BE2C (cell line): ENCODE data around the gene FOXQ1.

Experiments used
- DNase-seq: peaks from one replicate; pipeline ENCODE4 v3.0.0-alpha.2; 2020
- H3K27me3 ChIP-seq: fragments of 250-450 bp; sonication (Bioruptor Pico); 2 replicates; pipeline ENCODE4 v1.5.1; 2020; ENCODE audit warnings: mild to moderate bottlenecking
- H3K36me3 ChIP-seq: fragments of 250-450 bp; sonication (Bioruptor Pico); 2 replicates; pipeline ENCODE4 v1.5.1; 2020; ENCODE audit warnings: mild to moderate bottlenecking
- H3K4me1 ChIP-seq: fragments of 250-450 bp; sonication (Bioruptor Pico); 2 replicates; pipeline ENCODE4 v1.5.1; 2020
- H3K4me3 ChIP-seq: 2 replicates; pipeline ENCODE4 v1.5.1; 2011; ENCODE audit warnings: low read depth, low read length
- H3K9me3 ChIP-seq: fragments of 250-450 bp; sonication (Bioruptor Pico); 2 replicates; pipeline ENCODE4 v1.5.1; 2020
- TF ChIP-seq, protein P1 (sequence below): IDR thresholded peaks from 2 replicates; pipeline ENCODE4 v1.5.1; 2012; ENCODE audit warnings: mild to moderate bottlenecking, low read depth, low read length

Gene FOXQ1

DNA sequence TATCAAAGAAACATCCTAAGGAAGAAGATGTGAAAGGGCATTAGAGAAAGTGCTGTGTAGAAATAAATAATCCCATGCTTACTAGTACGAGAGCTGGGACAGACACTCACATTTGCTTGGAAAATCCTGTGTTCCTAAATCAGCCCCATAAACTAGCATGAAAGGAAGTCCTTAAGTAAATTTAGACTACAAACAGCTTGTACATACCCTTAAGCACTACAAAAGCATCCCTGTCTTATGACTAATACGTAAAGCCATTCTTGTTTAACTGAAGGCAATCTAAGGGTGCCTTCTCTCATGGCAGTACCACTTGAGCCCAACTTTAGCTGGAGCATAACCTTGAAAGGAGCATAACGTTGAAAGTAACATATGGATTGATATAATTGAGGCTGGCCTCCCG, 15.4 kb upstream of the FOXQ1 start:
- Histone ChIP-seq H3K4me3 (no peak overlapping the region), H3K4me1 (no peaks in the 10 kb centered on the region), H3K36me3 (no peaks in the 10 kb centered on the region), H3K27me3 (no peaks in the 10 kb centered on the region), H3K9me3 (no peaks in the 10 kb centered on the region)
- TF ChIP-seq, protein P1, sequence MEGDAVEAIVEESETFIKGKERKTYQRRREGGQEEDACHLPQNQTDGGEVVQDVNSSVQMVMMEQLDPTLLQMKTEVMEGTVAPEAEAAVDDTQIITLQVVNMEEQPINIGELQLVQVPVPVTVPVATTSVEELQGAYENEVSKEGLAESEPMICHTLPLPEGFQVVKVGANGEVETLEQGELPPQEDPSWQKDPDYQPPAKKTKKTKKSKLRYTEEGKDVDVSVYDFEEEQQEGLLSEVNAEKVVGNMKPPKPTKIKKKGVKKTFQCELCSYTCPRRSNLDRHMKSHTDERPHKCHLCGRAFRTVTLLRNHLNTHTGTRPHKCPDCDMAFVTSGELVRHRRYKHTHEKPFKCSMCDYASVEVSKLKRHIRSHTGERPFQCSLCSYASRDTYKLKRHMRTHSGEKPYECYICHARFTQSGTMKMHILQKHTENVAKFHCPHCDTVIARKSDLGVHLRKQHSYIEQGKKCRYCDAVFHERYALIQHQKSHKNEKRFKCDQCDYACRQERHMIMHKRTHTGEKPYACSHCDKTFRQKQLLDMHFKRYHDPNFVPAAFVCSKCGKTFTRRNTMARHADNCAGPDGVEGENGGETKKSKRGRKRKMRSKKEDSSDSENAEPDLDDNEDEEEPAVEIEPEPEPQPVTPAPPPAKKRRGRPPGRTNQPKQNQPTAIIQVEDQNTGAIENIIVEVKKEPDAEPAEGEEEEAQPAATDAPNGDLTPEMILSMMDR, result no peak
- no peak for DNase-seq

DNA sequence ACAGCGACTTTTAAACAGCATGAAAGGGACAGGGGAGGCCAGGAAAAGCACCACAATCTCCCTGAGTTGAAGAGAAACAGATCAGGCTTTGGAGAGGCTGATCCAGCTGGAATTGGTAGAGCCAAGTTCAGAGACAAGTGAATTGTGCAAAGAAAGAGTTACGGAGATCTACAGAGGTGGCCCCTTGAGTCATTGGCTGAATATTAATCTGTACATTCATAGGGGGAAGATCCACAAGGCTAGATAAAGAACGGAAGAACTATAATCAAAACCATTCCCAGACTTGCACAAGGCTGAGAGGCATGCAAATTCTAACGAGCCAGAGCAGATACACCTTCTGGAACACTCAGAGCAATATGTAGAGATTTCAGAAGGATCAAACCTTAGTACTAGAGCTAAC, 14.2 kb upstream of the FOXQ1 start:
- DNase-seq, result no peak
- H3K36me3 ChIP-seq, result no peaks in the 10 kb centered on the region
- no peaks in the 10 kb centered on the region for H3K4me1 ChIP-seq
- TF ChIP-seq, protein P1, result no peak
- H3K27me3 ChIP-seq, result no peaks in the 10 kb centered on the region
- H3K9me3 ChIP-seq, result no peaks in the 10 kb centered on the region
- H3K4me3 ChIP-seq, result no peak overlapping the region

DNA sequence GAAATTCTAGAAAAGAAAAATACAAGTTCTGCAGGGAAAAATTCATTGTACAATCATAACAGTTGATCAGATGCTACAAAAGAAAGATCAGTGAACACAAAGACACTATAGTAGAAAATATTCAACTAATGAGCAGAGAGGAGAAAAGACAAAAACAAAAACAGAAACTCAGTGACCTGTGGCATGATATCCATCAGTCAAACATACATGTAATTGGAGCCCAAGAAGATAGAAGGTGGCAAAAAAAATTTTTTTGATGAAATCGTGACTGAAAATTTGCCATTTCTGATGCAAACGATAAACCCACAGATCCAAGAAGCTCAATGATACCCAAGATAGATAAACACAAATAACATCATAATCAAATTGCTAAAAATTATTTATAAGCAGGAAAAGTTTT, 13.1 kb upstream of the FOXQ1 start:
- TF ChIP-seq, protein P1, result no peak
- no peaks in the 10 kb centered on the region for H3K9me3 ChIP-seq

DNA sequence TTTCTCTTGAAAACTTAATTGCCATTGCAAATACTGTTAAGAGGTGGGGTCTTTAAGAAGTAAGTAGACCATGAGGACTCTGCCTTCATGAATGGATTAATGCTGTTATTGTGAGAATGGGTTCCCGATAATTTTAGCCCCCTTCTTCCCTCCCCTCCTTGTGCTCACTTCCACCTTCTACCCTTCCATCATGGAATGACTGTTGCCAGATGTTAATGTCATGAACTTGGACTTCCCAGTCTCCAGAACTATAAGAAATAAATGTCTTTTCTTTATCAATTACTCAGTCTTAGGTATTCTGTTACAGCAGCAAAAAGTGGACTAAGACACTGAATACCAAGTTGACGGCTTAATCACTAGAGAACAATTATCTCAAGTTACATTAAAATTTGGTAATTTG, 5.8 kb upstream of the FOXQ1 start:
- DNase-seq, result no peak
- H3K27me3 ChIP-seq, result peaks cover 29% of the 10 kb centered on the region
- no peaks in the 10 kb centered on the region for H3K36me3 ChIP-seq
- no peaks in the 10 kb centered on the region for H3K4me1 ChIP-seq
- TF ChIP-seq, protein P1, result no peak
- no peak overlapping the region for H3K4me3 ChIP-seq
- H3K9me3 ChIP-seq, result no peaks in the 10 kb centered on the region

More for the DNA sequence above, 13.1 kb upstream of the FOXQ1 start:
- Histone ChIP-seq H3K4me3 (no peak overlapping the region), H3K36me3 (no peaks in the 10 kb centered on the region), H3K27me3 (no peaks in the 10 kb centered on the region), H3K4me1 (no peaks in the 10 kb centered on the region)
- DNase-seq, result no peak

DNA sequence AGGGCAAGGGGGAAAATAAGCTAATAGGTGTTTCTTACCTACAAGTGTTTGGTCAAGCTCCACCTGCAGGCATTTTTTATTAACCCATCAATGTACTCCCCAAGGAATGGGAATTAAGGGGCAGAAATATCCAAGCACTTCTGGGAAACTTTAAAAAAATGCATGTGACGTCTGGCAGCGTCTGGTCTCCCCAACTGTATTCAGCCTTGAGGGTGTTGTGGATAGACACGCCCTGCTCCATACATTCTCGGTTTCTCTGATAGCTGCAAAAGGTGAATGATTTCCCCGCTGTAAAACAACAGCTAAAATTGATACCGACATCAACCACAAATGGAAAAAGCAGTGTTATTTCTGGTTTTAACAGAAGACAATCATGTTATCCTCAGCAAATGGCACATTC, 2.5 kb upstream of the FOXQ1 start:
- H3K4me1 ChIP-seq, result no peaks in the 10 kb centered on the region
- no peaks in the 10 kb centered on the region for H3K36me3 ChIP-seq
- H3K4me3 ChIP-seq, result no peak overlapping the region
- no peaks in the 10 kb centered on the region for H3K9me3 ChIP-seq
- H3K27me3 ChIP-seq, result peaks cover 51% of the 10 kb centered on the region
- no peak for DNase-seq
- TF ChIP-seq, protein P1, result no peak

DNA sequence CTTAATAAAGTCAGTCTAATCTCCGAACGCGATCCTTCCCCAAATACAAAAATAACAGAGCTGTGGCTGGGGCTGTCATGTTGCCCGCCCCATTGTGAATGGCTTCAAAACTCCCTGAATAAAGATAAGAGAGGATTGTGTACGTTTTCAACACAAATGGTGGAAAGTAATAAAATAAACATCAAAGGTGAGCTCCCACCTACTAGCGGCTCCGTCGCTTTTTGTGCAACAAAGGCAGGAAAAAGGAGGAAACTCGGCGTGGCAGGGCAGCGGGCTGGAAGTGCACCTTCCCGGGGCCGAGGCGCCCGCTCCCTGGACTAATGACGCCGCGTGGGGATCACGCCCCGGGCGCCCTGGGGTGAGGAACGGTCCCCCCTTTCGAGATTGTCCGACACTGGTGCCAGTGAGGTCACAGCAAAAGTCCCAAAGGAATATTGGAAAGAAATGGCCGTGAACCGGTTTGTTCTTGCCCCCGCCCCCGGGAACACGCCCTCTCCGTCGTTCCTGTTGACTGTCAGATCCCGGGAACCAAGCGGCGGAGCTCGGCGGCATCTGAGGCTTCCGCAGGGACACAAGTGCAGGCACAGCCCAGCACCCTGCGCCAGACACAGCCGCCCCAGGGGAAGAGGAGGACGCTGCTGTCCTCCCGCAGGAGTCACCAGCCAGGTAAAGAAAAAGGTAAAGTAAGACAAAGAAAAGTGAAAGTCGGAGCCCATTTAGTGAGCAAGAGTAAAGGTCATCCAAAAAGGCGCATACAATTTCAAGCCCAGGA, 1.1 kb upstream of the FOXQ1 start:
- no peaks in the 10 kb centered on the region for H3K4me1 ChIP-seq
- no peaks in the 10 kb centered on the region for H3K9me3 ChIP-seq
- peaks cover 65% of the 10 kb centered on the region for H3K27me3 ChIP-seq
- H3K4me3 ChIP-seq, result no peak overlapping the region
- DNase-seq, result no peak
- TF ChIP-seq, protein P1, result no peak
- H3K36me3 ChIP-seq, result no peaks in the 10 kb centered on the region
